Thyroid gland (tissue), 4 donors: ENCODE results near the gene OR8B3. TPM values are rescaled to one million over a fixed set of nuclear protein-coding genes. Genes with fewer than 3 reads are reported as not detected.

Source experiments
- DNase-seq, 2 donors: peaks; one replicate each; pipeline ENCODE4 v3.0.0-alpha.2; 2019
- H3K27ac ChIP-seq, 3 donors: fragments of 200-600 bp; sonication (generic); 1 replicate in 2 of 3; 2 replicates in 1 of 3; pipeline ENCODE4 v1.5.1; 2016 to 2019; ENCODE audit warnings: mild to moderate bottlenecking in 1 of 3, moderate library complexity in 1 of 3
- H3K27me3 ChIP-seq: fragments of 200-600 bp; sonication (generic); one replicate; pipeline ENCODE4 v1.5.1; 2019
- H3K36me3 ChIP-seq, 2 donors: fragments of 200-600 bp; sonication (generic); one replicate each; pipeline ENCODE4 v1.5.1; 2016 to 2019
- H3K4me1 ChIP-seq, 2 donors: fragments of 200-600 bp; sonication (generic); one replicate each; pipeline ENCODE4 v1.5.1; 2017 to 2019
- H3K4me3 ChIP-seq, 3 donors: fragments of 200-600 bp; sonication (generic); replicated peaks in 1 of 3; 1 replicate in 2 of 3; 2 replicates in 1 of 3; pipeline ENCODE4 v1.5.1; 2016; ENCODE audit warnings: mild to moderate bottlenecking in 1 of 3
- H3K9me3 ChIP-seq: fragments of 200-600 bp; sonication (generic); one replicate; pipeline ENCODE4 v1.5.1; 2017
- CTCF ChIP-seq, 6 experiments: fragments of 200-600 bp in 3 of 6; fragments of 450-650 bp in 3 of 6; sonication (generic) in 3 of 6; IDR thresholded peaks; one replicate each; pipeline ENCODE4 v1.5.1; 2016 to 2019; ENCODE audit warnings: antibody characterized with exemption in 6 of 6, mild to moderate bottlenecking in 2 of 6, inconsistent platforms in 1 of 6, moderate library complexity in 1 of 6
- POLR2A ChIP-seq, 2 donors: fragments of 450-650 bp; IDR thresholded peaks; one replicate each; pipeline ENCODE4 v1.6.1; 2017; ENCODE audit warnings: antibody characterized with exemption in 2 of 2, mild to moderate bottlenecking in 2 of 2, moderate library complexity in 1 of 2
- WGBS, 2 donors: methylation state at CpG; one replicate each; pipeline ENCODE4 v1.1.5; 2017; 5-methylcytosine and 5-hydroxymethylcytosine counted together
- intact Hi-C: fragments of 100-400 bp; cut with DNase I; formaldehyde crosslinking; loops from one replicate; pipeline ENCODE4 v1.15.1; 2023
- total RNA-seq, 4 donors: library from RNA; depleted of rRNA; stranded (reverse); fragments of >200 nt; gene quantifications; one replicate each; pipeline ENCODE4 v1.2.3, GENCODE V29; 2016

The OR8B3 gene
- total RNA-seq, 4 donors from 2014 or later: not detected

GRCh38 chr11:124376280-124376679 lies 22.5 kb downstream of the OR8B3 start:
- no peak for DNase-seq
- Histone ChIP-seq H3K36me3 (no peaks in the 10 kb centered on the region), H3K9me3 (no peaks in the 10 kb centered on the region), H3K27me3 (no peaks in the 10 kb centered on the region), H3K4me1 (no peaks in the 10 kb centered on the region), H3K4me3 (no peak overlapping the region), H3K27ac (no peak overlapping the region)
- intact Hi-C loops: no loop called here
- WGBS, 2 donors: 71 to 74% methylated on average over 3 of the region's 3 CpGs
- TF ChIP-seq POLR2A (IDR thresholded peaks at IDR 0.05): no peak

GRCh38 chr11:124359566-124359965 lies 39.3 kb downstream of the OR8B3 start:
- 36 to 58% methylated on average over 2 of the region's 2 CpGs for WGBS, 2 donors
- DNase-seq: no peak
- Histone ChIP-seq H3K27ac (no peak overlapping the region), H3K9me3 (no peaks in the 10 kb centered on the region), H3K4me3 (no peak overlapping the region), H3K4me1 (no peaks in the 10 kb centered on the region), H3K36me3 (no peaks in the 10 kb centered on the region), H3K27me3 (no peaks in the 10 kb centered on the region)
- intact Hi-C loops: no loop called here
- TF ChIP-seq CTCF (IDR thresholded peaks at IDR 0.05) (no peak), POLR2A (IDR thresholded peaks at IDR 0.05) (no peak)

GRCh38 chr11:124346311-124346955 lies 52.4 kb downstream of the OR8B3 start:
- H3K27me3 ChIP-seq: no peaks in the 10 kb centered on the region
- TF ChIP-seq CTCF (IDR thresholded peaks at IDR 0.05): no peak
- no peak for TF ChIP-seq POLR2A (IDR thresholded peaks at IDR 0.05)
- H3K9me3 ChIP-seq: no peaks in the 10 kb centered on the region
- no peak overlapping the region for H3K27ac ChIP-seq
- no peaks in the 10 kb centered on the region for H3K4me1 ChIP-seq
- DNase-seq: no peak
- H3K36me3 ChIP-seq: no peaks in the 10 kb centered on the region
- 46 to 76% methylated on average over 3 of the region's 3 CpGs for WGBS, 2 donors
- intact Hi-C loops: no loop called here
- no peak overlapping the region for H3K4me3 ChIP-seq

Other genes starting within 250 kb of the OR8B3 start
- gene OR10D3, start 215.7 kb downstream of the OR8B3 start, total RNA-seq: not detected
- not detected for gene OR8G1, start 157.9 kb downstream of the OR8B3 start, total RNA-seq
- not detected for gene OR8G5, start 142.6 kb downstream of the OR8B3 start, total RNA-seq
- gene OR8D1, start 85.1 kb downstream of the OR8B3 start, total RNA-seq: not detected
- not detected for gene OR8D2, start 78.8 kb downstream of the OR8B3 start, total RNA-seq
- gene OR8B2, start 14.5 kb downstream of the OR8B3 start, total RNA-seq: not detected
- gene OR8B4, start 25.8 kb upstream of the OR8B3 start, total RNA-seq: not detected
- not detected for gene OR8B8, start 46.7 kb upstream of the OR8B3 start, total RNA-seq
- not detected for gene OR8B12, start 144.6 kb upstream of the OR8B3 start, total RNA-seq
- gene OR8A1, start 171.0 kb upstream of the OR8B3 start, total RNA-seq: not detected
- gene PANX3, start 212.4 kb upstream of the OR8B3 start, total RNA-seq: not detected
- gene TBRG1, start 223.8 kb upstream of the OR8B3 start, total RNA-seq: 10 to 100 TPM; 34.7 to 59.8 (median 46.3) TPM